Nephron progenitor cell (in vitro differentiated cells): ENCODE data around the gene CDC42BPB.

Experiments used
- DNase-seq: peaks from one replicate; pipeline ENCODE4 v3.0.0; 2021
- H3K27ac Mint-ChIP-seq: 2 replicates; pipeline ENCODE4 v1.8.0; 2021; ENCODE audit warnings: mild to moderate bottlenecking, moderate library complexity, mixed read lengths
- H3K27me3 Mint-ChIP-seq: 2 replicates; pipeline ENCODE4 v1.8.0; 2021; ENCODE audit warnings: mild to moderate bottlenecking, low read depth, mixed read lengths; ENCODE audit not compliant: poor library complexity
- H3K36me3 Mint-ChIP-seq: 2 replicates; pipeline ENCODE4 v1.8.0; 2021; ENCODE audit warnings: low read depth, mixed read lengths
- H3K4me1 Mint-ChIP-seq: 2 replicates; pipeline ENCODE4 v1.8.0; 2021; ENCODE audit warnings: mixed read lengths
- H3K4me3 Mint-ChIP-seq: 2 replicates; pipeline ENCODE4 v1.8.0; 2021; ENCODE audit warnings: mild to moderate bottlenecking, moderate library complexity, mixed read lengths
- H3K9me3 Mint-ChIP-seq: 2 replicates; pipeline ENCODE4 v1.8.0; 2021; ENCODE audit warnings: mild to moderate bottlenecking, moderate library complexity, mixed read lengths
- TF ChIP-seq, protein P1 (sequence below): fragments of 200-600 bp; sonication (generic); IDR thresholded peaks from 2 replicates; pipeline ENCODE4 v1.5.0; 2021; ENCODE audit warnings: antibody characterized with exemption

CDC42BPB gene

GRCh38 chr14:102964152-102964730, 93.1 kb downstream of the CDC42BPB start:
- no peak for DNase-seq
- no peaks in the 10 kb centered on the region for H3K4me1 Mint-ChIP-seq
- peaks cover 87% of the 10 kb centered on the region for H3K36me3 Mint-ChIP-seq

GRCh38 chr14:102962111-102962627, 95.2 kb downstream of the CDC42BPB start:
- Mint-ChIP-seq H3K4me1 (no peaks in the 10 kb centered on the region), H3K36me3 (peaks cover 84% of the 10 kb centered on the region), H3K9me3 (no peaks in the 10 kb centered on the region), H3K27ac (no peak overlapping the region), H3K27me3 (no peaks in the 10 kb centered on the region), H3K4me3 (no peak overlapping the region)
- TF ChIP-seq, protein P1, sequence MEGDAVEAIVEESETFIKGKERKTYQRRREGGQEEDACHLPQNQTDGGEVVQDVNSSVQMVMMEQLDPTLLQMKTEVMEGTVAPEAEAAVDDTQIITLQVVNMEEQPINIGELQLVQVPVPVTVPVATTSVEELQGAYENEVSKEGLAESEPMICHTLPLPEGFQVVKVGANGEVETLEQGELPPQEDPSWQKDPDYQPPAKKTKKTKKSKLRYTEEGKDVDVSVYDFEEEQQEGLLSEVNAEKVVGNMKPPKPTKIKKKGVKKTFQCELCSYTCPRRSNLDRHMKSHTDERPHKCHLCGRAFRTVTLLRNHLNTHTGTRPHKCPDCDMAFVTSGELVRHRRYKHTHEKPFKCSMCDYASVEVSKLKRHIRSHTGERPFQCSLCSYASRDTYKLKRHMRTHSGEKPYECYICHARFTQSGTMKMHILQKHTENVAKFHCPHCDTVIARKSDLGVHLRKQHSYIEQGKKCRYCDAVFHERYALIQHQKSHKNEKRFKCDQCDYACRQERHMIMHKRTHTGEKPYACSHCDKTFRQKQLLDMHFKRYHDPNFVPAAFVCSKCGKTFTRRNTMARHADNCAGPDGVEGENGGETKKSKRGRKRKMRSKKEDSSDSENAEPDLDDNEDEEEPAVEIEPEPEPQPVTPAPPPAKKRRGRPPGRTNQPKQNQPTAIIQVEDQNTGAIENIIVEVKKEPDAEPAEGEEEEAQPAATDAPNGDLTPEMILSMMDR = no peak
- no peak for DNase-seq

More at GRCh38 chr14:102964152-102964730, 93.1 kb downstream of the CDC42BPB start:
- Mint-ChIP-seq H3K9me3 (no peaks in the 10 kb centered on the region), H3K27me3 (no peaks in the 10 kb centered on the region), H3K27ac (no peak overlapping the region), H3K4me3 (no peak overlapping the region)
- TF ChIP-seq, protein P1 = no peak

- TF ChIP-seq, protein P1 = no peak
Measured at GRCh38 chr14:102958461-102958860, 98.9 kb downstream of the CDC42BPB start.

DNA sequence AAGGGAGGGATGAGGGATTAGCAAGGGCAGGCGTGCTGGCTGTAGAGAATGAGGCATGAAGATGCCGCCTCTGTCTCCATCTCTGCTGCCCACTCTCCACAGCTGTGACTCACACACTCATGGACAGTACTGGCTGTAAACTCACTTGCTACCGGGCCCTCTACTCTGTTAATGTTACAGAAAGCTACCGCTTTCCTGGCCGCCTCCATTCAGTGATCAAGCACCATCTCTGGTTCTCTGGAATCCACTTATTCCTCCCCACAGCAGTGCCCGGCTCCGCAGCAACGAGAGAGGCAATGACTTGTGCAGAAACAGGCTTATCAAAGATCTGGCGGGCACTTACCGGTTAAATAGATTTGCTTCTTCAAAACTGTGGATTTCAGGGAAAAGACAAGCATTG, 100.1 kb downstream of the CDC42BPB start:
- DNase-seq = no peak
- TF ChIP-seq, protein P1 = no peak
- peaks cover 68% of the 10 kb centered on the region for H3K36me3 Mint-ChIP-seq
- no peaks in the 10 kb centered on the region for H3K9me3 Mint-ChIP-seq
- no peak overlapping the region for H3K4me3 Mint-ChIP-seq
- H3K4me1 Mint-ChIP-seq = peaks cover 5% of the 10 kb centered on the region
- H3K27ac Mint-ChIP-seq = peak overlapping the region; percentile 54
- no peaks in the 10 kb centered on the region for H3K27me3 Mint-ChIP-seq

More at GRCh38 chr14:102958461-102958860, 98.9 kb downstream of the CDC42BPB start:
- no peak overlapping the region for H3K27ac Mint-ChIP-seq
- H3K9me3 Mint-ChIP-seq = no peaks in the 10 kb centered on the region
- peaks cover 68% of the 10 kb centered on the region for H3K36me3 Mint-ChIP-seq
- no peaks in the 10 kb centered on the region for H3K27me3 Mint-ChIP-seq
- no peak overlapping the region for H3K4me3 Mint-ChIP-seq
- no peak for DNase-seq
- peaks cover 5% of the 10 kb centered on the region for H3K4me1 Mint-ChIP-seq

- DNase-seq = no peak
- no peaks in the 10 kb centered on the region for H3K27me3 Mint-ChIP-seq
- no peak overlapping the region for H3K4me3 Mint-ChIP-seq
- no peaks in the 10 kb centered on the region for H3K9me3 Mint-ChIP-seq
- TF ChIP-seq, protein P1 = no peak
- peaks cover 72% of the 10 kb centered on the region for H3K36me3 Mint-ChIP-seq
- H3K4me1 Mint-ChIP-seq = peaks cover 10% of the 10 kb centered on the region
- no peak overlapping the region for H3K27ac Mint-ChIP-seq
Measured at GRCh38 chr14:102955636-102956408, 101.5 kb downstream of the CDC42BPB start.
